HL-60 (cell line): Measurements from ENCODE around the gene TMEM30A.
A peak's percentile ranks its signal among the peaks of the same experiment; 100 is the strongest.

ENCODE experiments used
- DNase-seq, 2 experiments: peaks; one replicate each; pipeline ENCODE4 v3.0.0-alpha.2; 2010 to 2020; ENCODE audit warnings: low read depth in 1 of 2, low spot score in 1 of 2
- H3K27ac ChIP-seq: fragments of 250-450 bp; sonication (Bioruptor Pico); replicated peaks from 2 replicates; pipeline ENCODE4 v1.5.1; 2020; ENCODE audit warnings: mild to moderate bottlenecking, moderate library complexity
- H3K27me3 ChIP-seq: fragments of 250-450 bp; sonication (Bioruptor Pico); 2 replicates; pipeline ENCODE4 v1.5.1; 2021; ENCODE audit warnings: mild to moderate bottlenecking, moderate library complexity; ENCODE audit not compliant: insufficient read depth, poor library complexity, severe bottlenecking
- H3K4me3 ChIP-seq: replicated peaks from 2 replicates; pipeline ENCODE4 v1.5.1; 2011; ENCODE audit warnings: mild to moderate bottlenecking, control low read depth, low read length; ENCODE audit not compliant: insufficient read depth
- GABPA ChIP-seq: IDR thresholded peaks from 2 replicates; pipeline ENCODE4 v1.6.1; 2012; ENCODE audit warnings: low read depth
- POLR2AphosphoS5 ChIP-seq: IDR thresholded peaks from 2 replicates; pipeline ENCODE4 v1.6.1; 2012; ENCODE audit warnings: low read depth
- SPI1 ChIP-seq: IDR thresholded peaks from 2 replicates; pipeline ENCODE4 v1.6.1; 2012; ENCODE audit warnings: low read depth, mild to moderate bottlenecking, borderline replicate concordance
- TF ChIP-seq, protein P1 (sequence below): IDR thresholded peaks from 2 replicates; pipeline ENCODE4 v1.6.1; 2012; ENCODE audit warnings: low read depth; ENCODE audit not compliant: insufficient replicate concordance
- TF ChIP-seq, protein P2 (sequence below): IDR thresholded peaks from one replicate; pipeline ENCODE4 v1.5.1; 2011; ENCODE audit warnings: low read length, control low read depth, inconsistent platforms; ENCODE audit not compliant: insufficient read depth

The TMEM30A gene

DNA sequence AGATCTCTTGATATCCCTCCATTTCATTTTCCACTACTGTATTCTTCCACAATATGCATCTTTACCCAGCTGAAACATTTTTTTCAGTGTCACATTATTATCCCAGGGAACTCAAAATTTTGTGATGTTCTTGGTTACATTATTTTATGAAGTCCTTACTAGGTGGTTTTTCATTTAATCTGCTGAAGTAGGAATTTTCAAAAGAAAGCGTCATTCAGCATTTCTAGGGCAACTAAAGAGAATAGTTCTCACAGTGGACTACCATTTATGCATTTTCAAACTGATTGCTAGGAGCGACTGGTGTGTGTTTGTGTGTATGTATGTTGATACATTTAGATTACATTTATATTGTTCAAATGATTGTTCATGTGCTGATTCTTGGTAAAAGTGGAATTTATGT, 2.4 kb upstream of the TMEM30A start:
- Histone ChIP-seq H3K27me3 (no peaks in the 10 kb centered on the region), H3K27ac (peak overlapping the region; percentile 90), H3K4me3 (no peak overlapping the region; the same call in 1 of the 2 replicates)
- DNase-seq: no peak
- no peak for TF ChIP-seq POLR2AphosphoS5
- no peak for TF ChIP-seq SPI1
- TF ChIP-seq GABPA: no peak
- TF ChIP-seq, protein P1, sequence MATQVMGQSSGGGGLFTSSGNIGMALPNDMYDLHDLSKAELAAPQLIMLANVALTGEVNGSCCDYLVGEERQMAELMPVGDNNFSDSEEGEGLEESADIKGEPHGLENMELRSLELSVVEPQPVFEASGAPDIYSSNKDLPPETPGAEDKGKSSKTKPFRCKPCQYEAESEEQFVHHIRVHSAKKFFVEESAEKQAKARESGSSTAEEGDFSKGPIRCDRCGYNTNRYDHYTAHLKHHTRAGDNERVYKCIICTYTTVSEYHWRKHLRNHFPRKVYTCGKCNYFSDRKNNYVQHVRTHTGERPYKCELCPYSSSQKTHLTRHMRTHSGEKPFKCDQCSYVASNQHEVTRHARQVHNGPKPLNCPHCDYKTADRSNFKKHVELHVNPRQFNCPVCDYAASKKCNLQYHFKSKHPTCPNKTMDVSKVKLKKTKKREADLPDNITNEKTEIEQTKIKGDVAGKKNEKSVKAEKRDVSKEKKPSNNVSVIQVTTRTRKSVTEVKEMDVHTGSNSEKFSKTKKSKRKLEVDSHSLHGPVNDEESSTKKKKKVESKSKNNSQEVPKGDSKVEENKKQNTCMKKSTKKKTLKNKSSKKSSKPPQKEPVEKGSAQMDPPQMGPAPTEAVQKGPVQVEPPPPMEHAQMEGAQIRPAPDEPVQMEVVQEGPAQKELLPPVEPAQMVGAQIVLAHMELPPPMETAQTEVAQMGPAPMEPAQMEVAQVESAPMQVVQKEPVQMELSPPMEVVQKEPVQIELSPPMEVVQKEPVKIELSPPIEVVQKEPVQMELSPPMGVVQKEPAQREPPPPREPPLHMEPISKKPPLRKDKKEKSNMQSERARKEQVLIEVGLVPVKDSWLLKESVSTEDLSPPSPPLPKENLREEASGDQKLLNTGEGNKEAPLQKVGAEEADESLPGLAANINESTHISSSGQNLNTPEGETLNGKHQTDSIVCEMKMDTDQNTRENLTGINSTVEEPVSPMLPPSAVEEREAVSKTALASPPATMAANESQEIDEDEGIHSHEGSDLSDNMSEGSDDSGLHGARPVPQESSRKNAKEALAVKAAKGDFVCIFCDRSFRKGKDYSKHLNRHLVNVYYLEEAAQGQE: no peak
- TF ChIP-seq, protein P2, sequence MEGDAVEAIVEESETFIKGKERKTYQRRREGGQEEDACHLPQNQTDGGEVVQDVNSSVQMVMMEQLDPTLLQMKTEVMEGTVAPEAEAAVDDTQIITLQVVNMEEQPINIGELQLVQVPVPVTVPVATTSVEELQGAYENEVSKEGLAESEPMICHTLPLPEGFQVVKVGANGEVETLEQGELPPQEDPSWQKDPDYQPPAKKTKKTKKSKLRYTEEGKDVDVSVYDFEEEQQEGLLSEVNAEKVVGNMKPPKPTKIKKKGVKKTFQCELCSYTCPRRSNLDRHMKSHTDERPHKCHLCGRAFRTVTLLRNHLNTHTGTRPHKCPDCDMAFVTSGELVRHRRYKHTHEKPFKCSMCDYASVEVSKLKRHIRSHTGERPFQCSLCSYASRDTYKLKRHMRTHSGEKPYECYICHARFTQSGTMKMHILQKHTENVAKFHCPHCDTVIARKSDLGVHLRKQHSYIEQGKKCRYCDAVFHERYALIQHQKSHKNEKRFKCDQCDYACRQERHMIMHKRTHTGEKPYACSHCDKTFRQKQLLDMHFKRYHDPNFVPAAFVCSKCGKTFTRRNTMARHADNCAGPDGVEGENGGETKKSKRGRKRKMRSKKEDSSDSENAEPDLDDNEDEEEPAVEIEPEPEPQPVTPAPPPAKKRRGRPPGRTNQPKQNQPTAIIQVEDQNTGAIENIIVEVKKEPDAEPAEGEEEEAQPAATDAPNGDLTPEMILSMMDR: no peak

DNA sequence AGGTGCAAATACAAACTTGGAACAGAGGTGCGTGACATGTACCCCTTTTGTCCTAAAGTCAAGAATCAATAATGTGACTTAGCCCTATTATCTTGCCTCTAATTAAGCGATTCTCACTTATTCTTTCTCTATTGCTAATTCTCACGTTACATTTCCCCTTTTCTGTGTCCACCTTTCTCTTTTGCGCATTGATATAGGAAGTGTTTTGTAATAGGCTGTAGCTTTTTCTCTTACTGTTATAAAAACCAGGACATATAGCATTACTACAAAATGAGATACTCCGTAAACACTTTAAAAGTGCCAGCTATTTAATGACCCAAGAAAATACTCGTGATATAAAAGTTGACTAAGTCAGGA, 669 bp upstream of the TMEM30A start:
- peak in 1 of 2 experiments; percentile 49 for DNase-seq
- peak; percentile 90 for TF ChIP-seq SPI1
- TF ChIP-seq, protein P1: no peak
- Histone ChIP-seq H3K27ac (peak overlapping the region; percentile 90), H3K27me3 (no peaks in the 10 kb centered on the region), H3K4me3 (peak overlapping the region; percentile 73)

DNA sequence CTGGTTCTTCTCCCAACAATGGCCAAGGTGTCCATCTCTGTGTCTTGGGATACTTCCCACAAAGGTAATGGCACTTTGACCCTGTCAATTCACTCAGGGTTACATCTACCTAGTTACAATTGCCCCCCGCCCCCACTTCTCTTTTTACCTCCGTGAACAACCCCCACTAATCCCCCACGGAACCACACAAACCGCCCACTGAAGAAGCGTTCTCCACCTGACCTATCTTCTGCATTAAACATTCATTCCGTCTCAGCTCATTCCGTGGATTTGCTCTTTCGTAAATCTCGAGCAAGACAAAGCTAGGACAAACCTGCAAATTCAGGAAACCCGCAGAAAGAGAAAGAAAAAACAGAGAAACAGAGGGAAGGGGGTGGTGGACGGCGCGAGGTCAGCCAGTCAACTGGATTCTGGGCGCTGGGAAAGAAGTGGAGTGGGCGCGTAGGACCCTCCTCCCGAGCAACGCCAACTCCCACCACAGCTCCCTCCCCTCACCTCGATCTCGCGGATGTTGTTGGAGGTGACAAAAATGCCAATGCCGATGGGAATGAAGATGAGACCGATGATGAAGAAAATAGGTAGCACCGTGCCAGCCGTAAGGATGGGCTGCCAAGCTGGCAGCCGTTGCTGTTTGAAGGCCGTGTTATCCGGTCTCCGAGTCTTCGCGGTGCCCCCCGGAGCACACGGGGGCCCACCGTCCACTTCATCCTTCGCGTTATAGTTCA, 523 bp downstream of the TMEM30A start:
- H3K27me3 ChIP-seq: no peaks in the 10 kb centered on the region
- TF ChIP-seq SPI1: peak; percentile 30; the same call in 1 of the 2 replicates
- TF ChIP-seq, protein P2: no peak
- H3K4me3 ChIP-seq: peak overlapping the region; percentile 84
- DNase-seq: peak in 1 of 2 experiments; percentile 30
- H3K27ac ChIP-seq: peak overlapping the region; percentile 90

DNA sequence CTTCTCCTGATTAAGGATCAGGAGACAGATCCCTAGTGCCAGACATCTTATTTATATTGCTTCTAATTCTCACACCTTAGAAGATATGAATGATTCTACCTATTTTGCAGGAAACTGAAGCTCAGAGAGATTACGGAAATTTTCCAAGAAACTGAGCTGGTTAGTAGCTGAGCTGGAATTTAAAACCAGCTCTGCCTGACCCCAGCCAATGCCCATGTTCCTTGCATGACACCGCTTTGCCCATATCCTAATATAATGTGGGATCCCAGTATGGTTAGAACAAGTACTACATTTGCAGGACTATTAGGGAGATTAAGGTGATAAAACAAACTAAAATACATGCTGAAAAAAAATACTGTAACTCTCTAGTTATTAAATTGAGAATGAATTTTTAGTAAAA, 1.9 kb downstream of the TMEM30A start:
- Histone ChIP-seq H3K27me3 (no peaks in the 10 kb centered on the region), H3K4me3 (peak overlapping the region; percentile 84), H3K27ac (no peak overlapping the region)
- TF ChIP-seq, protein P1: no peak
- TF ChIP-seq SPI1 (no peak), POLR2AphosphoS5 (no peak), GABPA (no peak)
- TF ChIP-seq, protein P2: no peak
- DNase-seq: no peak
